GM19324 (cell line): ENCODE measurements around the gene SCNN1B.
"Not testable (repeated sequence)": the region's sequence is repeated elsewhere in the genome, so short reads cannot be mapped to it uniquely, and the experiment has no call there.

Experiments
- ATAC-seq: cut with Tn5 transposase; IDR thresholded peaks from one replicate; pipeline ENCODE4 v1.9.1; 2021; ENCODE audit warnings: mild to moderate bottlenecking, moderate library complexity; ENCODE audit not compliant: unreplicated experiment, low FRiP score

Gene SCNN1B

DNA sequence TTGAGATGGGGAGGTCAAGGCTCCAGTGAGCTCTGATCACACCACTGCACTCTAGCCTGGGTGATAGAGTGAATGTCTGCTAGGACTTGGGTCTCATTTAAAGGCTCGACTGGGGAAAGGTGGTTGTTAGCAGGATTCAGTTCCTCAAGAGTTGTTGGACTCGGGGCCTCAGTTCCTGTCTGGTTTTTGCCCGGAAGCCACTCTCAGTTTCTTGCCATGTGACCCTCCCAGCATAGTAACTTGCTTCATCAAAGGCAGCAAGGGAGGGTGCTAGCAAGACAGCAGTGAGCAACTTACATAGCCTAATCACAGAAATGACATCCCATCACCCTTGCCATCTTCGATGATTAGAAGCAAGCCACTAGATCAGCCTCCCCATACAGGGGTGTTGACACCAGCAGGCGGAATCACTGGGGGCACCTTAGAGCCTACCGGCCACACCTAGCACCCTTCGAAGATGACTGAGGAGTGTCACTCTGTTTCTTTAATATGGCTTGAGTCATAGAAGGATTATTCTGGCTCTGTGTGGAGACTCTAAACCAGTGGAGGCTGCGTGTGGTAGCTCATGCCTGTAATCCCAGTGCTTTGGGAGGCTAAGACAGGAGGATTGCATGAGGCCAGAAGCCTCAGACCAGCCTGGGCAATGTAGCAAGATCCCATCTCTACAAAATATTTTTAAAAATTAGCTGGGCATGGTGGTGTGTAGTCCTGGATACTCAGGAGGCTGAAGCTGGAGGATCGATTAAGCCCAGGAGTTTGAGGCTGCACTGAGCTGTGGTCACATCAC, 13.2 kb upstream of the SCNN1B start:
- no peak for ATAC-seq

DNA sequence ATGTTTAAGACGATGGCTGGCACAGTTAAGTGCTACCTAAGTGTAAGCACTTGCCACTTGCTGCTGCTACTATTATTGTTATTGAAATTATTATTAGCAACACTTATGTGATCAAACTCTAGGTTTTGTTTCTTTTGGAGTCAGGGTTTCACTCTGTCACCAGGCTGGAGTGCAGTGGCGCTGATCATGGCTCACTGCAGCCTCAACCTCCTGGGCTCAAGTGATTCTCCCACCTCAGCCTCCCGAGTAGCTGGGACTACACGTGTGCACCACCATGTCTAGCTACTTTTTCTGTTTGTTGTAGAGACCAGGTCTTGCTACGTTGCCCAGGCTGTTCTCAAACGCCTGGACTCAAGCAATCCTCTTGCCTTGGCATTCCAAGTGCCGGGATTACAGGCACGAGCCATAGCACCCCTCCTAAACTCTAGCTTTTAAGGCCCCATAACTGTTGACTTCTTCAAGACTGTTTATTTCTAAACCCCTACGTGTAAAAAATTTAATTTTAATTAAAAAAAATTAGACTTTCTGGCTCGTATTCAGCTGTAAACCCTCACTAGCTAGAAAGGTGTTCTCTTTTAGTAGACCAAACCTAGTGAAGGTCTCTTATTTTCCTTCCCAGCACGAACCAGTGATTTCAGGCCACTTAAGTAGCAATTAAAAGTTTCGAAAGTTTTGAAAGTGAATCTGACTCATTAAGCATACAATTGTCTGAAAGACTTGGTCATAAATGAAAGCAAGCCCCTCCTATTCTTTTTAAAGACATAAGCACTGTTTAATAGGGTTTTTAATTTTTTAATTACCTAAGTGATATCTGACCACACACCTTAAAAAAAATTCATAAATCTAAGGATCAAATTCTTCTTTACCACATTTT, 11.7 kb upstream of the SCNN1B start:
- no peak for ATAC-seq

GRCh38 chr16:23293016-23293415, 9.1 kb upstream of the SCNN1B start:
- ATAC-seq: no peak

DNA sequence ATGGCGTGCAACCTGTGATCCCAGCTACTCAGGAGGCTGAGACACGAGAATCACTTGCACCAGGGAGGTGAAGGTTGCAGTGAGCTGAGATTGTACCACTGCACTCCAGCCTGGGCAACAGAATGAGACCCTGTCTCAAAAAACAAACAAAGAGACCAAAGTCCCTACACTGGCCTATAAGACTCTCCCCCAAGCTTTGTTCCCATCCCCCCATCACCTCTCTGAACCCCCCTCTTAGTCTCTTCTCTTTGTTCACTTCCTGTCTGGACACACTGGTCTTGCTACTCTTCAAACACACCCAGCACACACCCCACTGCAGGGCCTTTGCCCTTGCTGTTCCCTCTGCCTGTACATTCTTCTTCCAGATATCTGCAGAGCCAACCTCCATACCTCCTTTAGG, 7.8 kb upstream of the SCNN1B start:
- no peak for ATAC-seq

DNA sequence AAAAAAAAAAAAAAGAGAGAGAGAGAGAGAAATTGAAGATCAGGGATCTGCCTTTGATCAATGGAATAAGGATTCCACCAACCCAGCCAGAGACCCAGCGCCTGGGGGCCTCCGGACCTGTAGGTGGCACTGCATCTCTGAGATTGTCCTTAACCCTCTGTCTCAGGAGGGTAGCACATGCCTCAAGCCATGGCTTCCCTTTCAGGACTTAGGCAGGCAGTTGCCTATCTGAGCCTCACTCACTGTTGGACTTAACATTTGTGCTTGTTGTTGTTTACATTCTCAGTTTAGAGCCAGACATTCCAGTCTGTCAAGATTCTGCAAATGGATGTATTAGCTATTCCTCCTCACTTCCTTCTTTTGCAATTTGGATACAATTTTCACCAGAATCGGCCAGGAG, 5.1 kb upstream of the SCNN1B start:
- ATAC-seq: no peak

GRCh38 chr16:23298290-23298915, 3.7 kb upstream of the SCNN1B start:
- ATAC-seq: no peak

DNA sequence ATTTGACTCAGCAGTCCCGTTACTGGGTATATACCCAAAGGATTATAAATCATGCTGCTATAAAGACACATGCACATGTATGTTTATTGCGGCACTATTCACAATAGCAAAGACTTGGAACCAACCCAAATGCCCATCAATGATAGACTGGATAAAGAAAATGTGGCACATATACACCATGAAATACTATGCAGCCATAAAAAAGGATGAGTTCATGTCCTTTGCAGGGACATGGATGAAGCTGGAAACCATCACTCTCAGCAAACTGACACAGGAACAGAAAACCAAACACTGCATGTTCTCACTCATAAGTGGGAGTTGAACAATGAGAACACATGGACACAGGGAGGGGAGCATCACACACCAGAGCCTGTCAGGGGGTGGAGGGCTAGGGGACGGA, 2.3 kb upstream of the SCNN1B start:
- not testable (repeated sequence) for ATAC-seq

- no peak for ATAC-seq
Measured at GRCh38 chr16:23301251-23302044, 654 bp upstream of the SCNN1B start.

- no peak for ATAC-seq
Measured at GRCh38 chr16:23303685-23304084, 1.6 kb downstream of the SCNN1B start.

DNA sequence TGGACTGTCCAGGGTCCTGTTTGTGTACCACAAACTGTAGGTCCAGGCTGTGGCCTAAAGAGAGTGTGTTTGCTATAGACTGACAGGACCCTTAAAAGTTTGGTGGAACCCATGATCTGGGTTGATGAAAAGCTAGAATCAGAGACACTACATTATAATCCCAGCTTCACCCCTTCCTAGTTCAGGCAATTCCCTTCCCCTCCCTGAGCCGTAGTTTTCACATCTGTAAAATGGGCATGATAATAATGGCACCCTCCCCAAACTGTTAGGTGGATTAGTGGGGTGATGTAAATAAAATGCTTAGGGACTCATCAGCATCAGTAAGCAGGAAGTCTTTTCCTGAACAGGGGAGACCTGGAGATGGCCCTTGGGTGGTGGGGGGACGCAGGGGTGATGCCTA, 2.5 kb downstream of the SCNN1B start:
- no peak for ATAC-seq

GRCh38 chr16:23306199-23307100, 4.3 kb downstream of the SCNN1B start:
- no peak for ATAC-seq

DNA sequence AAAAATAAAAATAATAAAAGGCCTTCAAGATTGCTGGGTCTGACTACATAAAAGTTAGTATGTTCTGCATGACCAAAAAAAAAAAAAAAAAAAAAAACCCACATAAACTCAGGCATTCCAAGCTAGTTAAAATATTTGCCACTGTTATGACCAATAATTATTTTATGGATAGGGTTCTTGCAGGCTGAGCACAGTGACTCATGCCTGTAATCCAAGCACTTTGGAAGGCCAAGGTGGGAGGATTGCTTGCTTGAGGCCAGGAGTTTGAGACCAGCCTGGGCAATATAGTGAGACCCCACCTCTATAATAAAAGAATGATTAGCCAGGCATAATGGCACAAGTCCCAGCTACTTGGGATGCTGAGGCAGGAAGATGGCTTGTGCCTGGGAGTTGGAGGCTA, 8.1 kb downstream of the SCNN1B start:
- ATAC-seq: no peak

- no peak for ATAC-seq
Measured at GRCh38 chr16:23310744-23311143, 8.6 kb downstream of the SCNN1B start.

- ATAC-seq: no peak
Measured at GRCh38 chr16:23316232-23316631, 14.1 kb downstream of the SCNN1B start.

DNA sequence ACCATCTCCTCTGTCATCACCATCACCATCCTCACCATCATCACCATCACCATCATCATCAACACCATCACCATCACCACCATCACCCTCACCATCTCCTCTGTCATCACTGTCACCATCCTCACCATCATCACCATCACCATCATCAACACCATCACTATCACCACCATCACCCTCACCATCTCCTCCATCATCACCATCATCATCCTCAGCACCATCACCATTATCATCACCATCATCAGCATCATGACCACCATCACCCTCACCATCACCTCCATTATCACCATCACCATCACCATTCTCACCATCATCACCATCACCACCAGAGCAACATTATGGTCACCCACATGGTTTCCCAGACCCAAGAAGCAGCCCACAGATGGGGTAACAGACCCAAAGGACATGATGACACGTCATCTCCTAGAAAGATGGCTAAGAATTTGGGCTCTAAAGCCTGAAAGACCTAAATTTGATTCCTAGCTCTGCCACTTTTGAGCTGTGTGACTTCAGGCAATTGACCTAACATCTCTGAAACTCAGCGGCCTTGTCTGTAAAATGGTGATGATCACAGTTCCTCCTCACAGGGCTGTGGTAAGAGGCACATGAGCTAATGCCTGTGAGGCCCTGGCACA, 14.6 kb downstream of the SCNN1B start:
- ATAC-seq: no peak

- ATAC-seq: no peak
Measured at GRCh38 chr16:23317266-23317661, 15.2 kb downstream of the SCNN1B start.

DNA sequence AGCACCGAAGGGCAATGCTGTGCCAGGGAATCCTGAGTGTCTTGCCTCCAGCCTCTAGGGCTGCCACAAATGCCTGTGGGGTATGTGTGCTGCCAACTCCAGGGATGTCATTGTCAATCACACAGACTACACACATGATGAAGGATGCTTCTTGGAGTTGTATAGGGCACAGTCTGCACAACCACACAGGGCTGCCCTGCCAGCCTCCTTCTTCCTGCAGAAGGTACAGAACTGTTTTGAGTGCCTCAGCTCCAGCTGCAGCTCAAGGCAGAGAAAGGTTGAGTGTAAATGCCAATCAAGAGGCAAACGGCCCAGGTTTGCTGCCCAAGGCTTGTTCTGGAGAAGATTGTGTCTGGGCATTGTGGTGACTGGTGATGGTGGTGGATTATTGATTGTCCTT, 15.6 kb downstream of the SCNN1B start:
- ATAC-seq: no peak

DNA sequence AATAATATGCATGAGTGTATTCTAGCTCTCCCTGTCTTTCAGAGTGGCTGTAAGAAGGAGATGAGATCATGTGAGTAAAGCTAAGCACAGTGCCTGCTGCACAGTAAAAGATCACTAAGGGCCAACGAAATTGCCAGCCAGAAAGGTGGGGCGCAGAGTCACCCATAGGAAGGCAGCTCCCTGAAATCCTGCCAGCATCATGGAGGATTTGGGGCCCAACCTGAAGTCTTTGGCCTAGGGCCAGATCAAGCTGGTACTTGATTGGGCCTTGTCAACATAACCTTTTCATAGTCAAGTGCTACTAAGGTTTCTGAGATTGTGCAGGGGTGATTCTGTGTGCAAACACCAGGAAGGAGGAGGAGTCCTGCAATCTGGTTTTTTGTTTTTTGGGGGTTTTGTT, 16.5 kb downstream of the SCNN1B start:
- no peak for ATAC-seq
